GM19351 (cell line): ENCODE data around the gene ARHGEF10L.

Experiments
- ATAC-seq: cut with Tn5 transposase; IDR thresholded peaks from one replicate; pipeline ENCODE4 v1.9.1; 2021; ENCODE audit warnings: mild to moderate bottlenecking, moderate library complexity; ENCODE audit not compliant: unreplicated experiment

ARHGEF10L gene

GRCh38 chr1:17588048-17588871, 48.8 kb downstream of the ARHGEF10L start:
- no peak for ATAC-seq

GRCh38 chr1:17591814-17592430, 52.4 kb downstream of the ARHGEF10L start:
- ATAC-seq = no peak

GRCh38 chr1:17594026-17594425, 54.5 kb downstream of the ARHGEF10L start:
- no peak for ATAC-seq

GRCh38 chr1:17594690-17595601, 55.4 kb downstream of the ARHGEF10L start:
- ATAC-seq = no peak

GRCh38 chr1:17595602-17595925, 56.1 kb downstream of the ARHGEF10L start:
- ATAC-seq = no peak

GRCh38 chr1:17596186-17596585, 56.7 kb downstream of the ARHGEF10L start:
- no peak for ATAC-seq

GRCh38 chr1:17596651-17597509, 57.4 kb downstream of the ARHGEF10L start:
- no peak for ATAC-seq

- ATAC-seq = no peak
These were observed 58.2 kb downstream of the ARHGEF10L start for GRCh38 chr1:17597651-17598050.

GRCh38 chr1:17598251-17598650, 58.8 kb downstream of the ARHGEF10L start:
- ATAC-seq = no peak

GRCh38 chr1:17599291-17599953, 59.9 kb downstream of the ARHGEF10L start:
- no peak for ATAC-seq

- ATAC-seq = no peak
These were observed 60.4 kb downstream of the ARHGEF10L start for GRCh38 chr1:17599954-17600300.

- ATAC-seq = no peak
These were observed 60.8 kb downstream of the ARHGEF10L start for GRCh38 chr1:17600321-17600720.

GRCh38 chr1:17601643-17602382, 62.3 kb downstream of the ARHGEF10L start:
- no peak for ATAC-seq

- ATAC-seq = no peak
These were observed 63.8 kb downstream of the ARHGEF10L start for GRCh38 chr1:17603091-17603841.

- no peak for ATAC-seq
These were observed 66.3 kb downstream of the ARHGEF10L start for GRCh38 chr1:17605582-17606344.

- no peak for ATAC-seq
These were observed 67.4 kb downstream of the ARHGEF10L start for GRCh38 chr1:17606826-17607440.
